HG02759 (cell line): ENCODE results near the gene BTBD9.
"Not testable (repeated sequence)": the region's sequence is repeated elsewhere in the genome, so short reads cannot be mapped to it uniquely, and the experiment has no call there.

Experiments used
- ATAC-seq: cut with Tn5 transposase; IDR thresholded peaks from one replicate; pipeline ENCODE4 v1.9.1; 2021; ENCODE audit warnings: mild to moderate bottlenecking, moderate library complexity; ENCODE audit not compliant: unreplicated experiment

The BTBD9 gene

GRCh38 chr6:38134704-38135088, 505.0 kb downstream of the BTBD9 start:
- no peak for ATAC-seq

- no peak for ATAC-seq
Measured at GRCh38 chr6:38133932-38134703, 505.6 kb downstream of the BTBD9 start.

- ATAC-seq: no peak
Measured at GRCh38 chr6:38131527-38131965, 508.2 kb downstream of the BTBD9 start.

GRCh38 chr6:38127284-38127683, 512.4 kb downstream of the BTBD9 start:
- no peak for ATAC-seq

GRCh38 chr6:38124224-38124926, 515.4 kb downstream of the BTBD9 start:
- not testable (repeated sequence) for ATAC-seq

- ATAC-seq: no peak
Measured at GRCh38 chr6:38119516-38119915, 520.2 kb downstream of the BTBD9 start.

GRCh38 chr6:38118791-38119365, 520.9 kb downstream of the BTBD9 start:
- ATAC-seq: no peak
